DOHH2 (cell line): Measurements from ENCODE around the gene BRINP3.

Experiments
- H3F3A ChIP-seq: fragments of 200-600 bp; sonication (generic), shearing (Covaris generic); 2 replicates; pipeline ENCODE4 v1.6.0; 2016; ENCODE audit warnings: antibody characterized with exemption, mild to moderate bottlenecking; ENCODE audit not compliant: control insufficient read depth, insufficient read depth
- H3K27ac ChIP-seq: fragments of 200-600 bp; sonication (generic); 2 replicates; pipeline ENCODE4 v1.5.1; 2014; ENCODE audit warnings: low read depth, mild to moderate bottlenecking, low read length, moderate library complexity
- H3K27me3 ChIP-seq: fragments of 200-600 bp; sonication (generic); 2 replicates; pipeline ENCODE4 v1.6.1; 2014; ENCODE audit warnings: mild to moderate bottlenecking, low read length, mixed read lengths; ENCODE audit not compliant: control insufficient read depth
- H3K36me3 ChIP-seq: fragments of 200-600 bp; sonication (generic); 2 replicates; pipeline ENCODE4 v1.6.1; 2014; ENCODE audit warnings: mild to moderate bottlenecking, low read length, moderate library complexity, mixed read lengths; ENCODE audit not compliant: control insufficient read depth
- H3K4me1 ChIP-seq: fragments of 200-600 bp; sonication (generic); 2 replicates; pipeline ENCODE4 v1.6.1; 2014; ENCODE audit warnings: mild to moderate bottlenecking, low read length, mixed read lengths; ENCODE audit not compliant: control insufficient read depth
- H3K4me2 ChIP-seq: fragments of 200-600 bp; sonication (generic); 2 replicates; pipeline ENCODE4 v1.6.0; 2014; ENCODE audit warnings: mild to moderate bottlenecking, low read length, moderate library complexity
- H3K4me3 ChIP-seq: fragments of 200-600 bp; sonication (generic); 2 replicates; pipeline ENCODE4 v1.5.1; 2014; ENCODE audit warnings: mild to moderate bottlenecking, low read length, mixed read lengths
- H3K79me2 ChIP-seq: fragments of 200-600 bp; sonication (generic); 2 replicates; pipeline ENCODE4 v1.6.1; 2014; ENCODE audit warnings: mild to moderate bottlenecking, low read length, mixed read lengths; ENCODE audit not compliant: control insufficient read depth
- H3K9me2 ChIP-seq: fragments of 200-600 bp; sonication (generic); replicated peaks from 2 replicates; pipeline ENCODE4 v1.6.1; 2014; ENCODE audit warnings: mild to moderate bottlenecking, low read length, mixed read lengths; ENCODE audit not compliant: control insufficient read depth
- H3K9me3 ChIP-seq: fragments of 200-600 bp; sonication (generic); 2 replicates; pipeline ENCODE4 v1.6.1; 2014; ENCODE audit warnings: antibody characterized with exemption, low read length, mixed read lengths; ENCODE audit not compliant: control insufficient read depth, insufficient read depth
- H4K20me1 ChIP-seq: fragments of 200-600 bp; sonication (generic); 2 replicates; pipeline ENCODE4 v1.6.0; 2014; ENCODE audit warnings: low read depth, mild to moderate bottlenecking, antibody characterized with exemption, low read length, moderate library complexity; ENCODE audit not compliant: control insufficient read depth, insufficient read depth
- CTCF ChIP-seq: fragments of 200-600 bp; sonication (generic); IDR thresholded peaks from one replicate; pipeline ENCODE4 v1.5.1; 2014; ENCODE audit warnings: antibody characterized with exemption, mild to moderate bottlenecking, low read depth, low read length; ENCODE audit not compliant: poor library complexity, severe bottlenecking
- EZH2phosphoT487 ChIP-seq: fragments of 200-600 bp; sonication (generic); IDR thresholded peaks from 2 replicates; pipeline ENCODE4 v1.6.1; 2017; ENCODE audit warnings: borderline replicate concordance, mild to moderate bottlenecking, antibody characterized with exemption, low read length, moderate library complexity, mixed read lengths

BRINP3 gene

GRCh38 chr1:190179817-190180216, 297.8 kb downstream of the BRINP3 start:
- Histone ChIP-seq H3K4me1 (no peaks in the 10 kb centered on the region), H3K4me2 (no peak overlapping the region), H3K36me3 (no peaks in the 10 kb centered on the region), H3K27ac (no peak overlapping the region), H3K79me2 (no peaks in the 10 kb centered on the region), H4K20me1 (no peaks in the 10 kb centered on the region), H3K9me2 (no peaks in the 10 kb centered on the region), H3F3A (no peaks in the 10 kb centered on the region), H3K4me3 (no peak overlapping the region), H3K9me3 (no peaks in the 10 kb centered on the region), H3K27me3 (no peaks in the 10 kb centered on the region)
- no peak for TF ChIP-seq EZH2phosphoT487
- TF ChIP-seq CTCF, result no peak

GRCh38 chr1:190178827-190179226, 298.8 kb downstream of the BRINP3 start:
- Histone ChIP-seq H3K4me1 (no peaks in the 10 kb centered on the region), H3F3A (no peaks in the 10 kb centered on the region), H3K9me3 (no peaks in the 10 kb centered on the region), H3K27me3 (no peaks in the 10 kb centered on the region), H4K20me1 (no peaks in the 10 kb centered on the region), H3K79me2 (no peaks in the 10 kb centered on the region), H3K4me2 (no peak overlapping the region), H3K27ac (no peak overlapping the region), H3K4me3 (no peak overlapping the region), H3K36me3 (no peaks in the 10 kb centered on the region), H3K9me2 (no peaks in the 10 kb centered on the region)
- TF ChIP-seq EZH2phosphoT487, result no peak
- TF ChIP-seq CTCF, result no peak

- Histone ChIP-seq H3K36me3 (no peaks in the 10 kb centered on the region), H3K4me3 (no peak overlapping the region)
Measured at GRCh38 chr1:190177555-190177954, 300.1 kb downstream of the BRINP3 start.

More at GRCh38 chr1:190177555-190177954, 300.1 kb downstream of the BRINP3 start:
- H3K4me2 ChIP-seq, result no peak overlapping the region
- no peaks in the 10 kb centered on the region for H3F3A ChIP-seq
- no peaks in the 10 kb centered on the region for H3K27me3 ChIP-seq
- H3K79me2 ChIP-seq, result no peaks in the 10 kb centered on the region
- TF ChIP-seq EZH2phosphoT487, result no peak
- no peak for TF ChIP-seq CTCF
- H3K9me3 ChIP-seq, result no peaks in the 10 kb centered on the region
- no peaks in the 10 kb centered on the region for H3K9me2 ChIP-seq
- no peaks in the 10 kb centered on the region for H3K4me1 ChIP-seq
- H4K20me1 ChIP-seq, result no peaks in the 10 kb centered on the region
- H3K27ac ChIP-seq, result no peak overlapping the region
